ENCODE results near the gene STAT1. TPM values are rescaled to one million over a fixed set of nuclear protein-coding genes. Genes with fewer than 3 reads are reported as not detected.

Gene STAT1
- total RNA-seq, 2 experiments from 2014 or later, result 472 to 473 TPM

- CTCF ChIA-PET, result interaction anchor here (0.8 to 1.8 kb wide), 3 partner anchors 14 to 20 kb away, joined by 3 to 6 read pairs (median 3); no protein-coding TSS in a partner anchor
Observed at GRCh38 chr2:190982262-190983034, 31.5 kb downstream of the STAT1 start.

GRCh38 chr2:190981733-190982132, 32.2 kb downstream of the STAT1 start:
- H3K4me3 Mint-ChIP-seq, result no peak overlapping the region
- H3K27ac Mint-ChIP-seq, result peak overlapping the region; percentile 60
- DNase-seq (no peak), ATAC-seq (no peak)
- H3K36me3 Mint-ChIP-seq (ENCODE audit: low read depth), result peaks cover 95% of the 10 kb centered on the region
- ChIA-PET POLR2A (interaction anchor here (0.6 to 2.5 kb wide), 5 partner anchors 9 to 67 kb away, joined by 3 to 7 read pairs (median 6); partner anchors contain the start of gene STAT1), CTCF (interaction anchor here (0.8 to 0.9 kb wide), 2 partner anchors 14 to 19 kb away, joined by 3 read pairs; no protein-coding TSS in a partner anchor)
- no peaks in the 10 kb centered on the region for H3K9me3 Mint-ChIP-seq (ENCODE audit: insufficient read depth)
- peaks cover 76% of the 10 kb centered on the region for H3K4me1 Mint-ChIP-seq (ENCODE audit: low read depth)
- no peaks in the 10 kb centered on the region for H3K27me3 Mint-ChIP-seq (ENCODE audit: low read depth)

More at GRCh38 chr2:190982262-190983034, 31.5 kb downstream of the STAT1 start:
- no peaks in the 10 kb centered on the region for H3K27me3 Mint-ChIP-seq (ENCODE audit: low read depth)
- H3K4me1 Mint-ChIP-seq (ENCODE audit: low read depth), result peaks cover 79% of the 10 kb centered on the region
- ATAC-seq (no peak), DNase-seq (no peak)
- peaks cover 97% of the 10 kb centered on the region for H3K36me3 Mint-ChIP-seq (ENCODE audit: low read depth)
- POLR2A ChIA-PET, result interaction anchor here (0.6 to 2.5 kb wide), 8 partner anchors 10 to 168 kb away, joined by 3 to 7 read pairs (median 5); partner anchors contain the start of gene STAT1
- H3K27ac Mint-ChIP-seq, result peak overlapping the region; percentile 73
- H3K4me3 Mint-ChIP-seq, result no peak overlapping the region
- H3K9me3 Mint-ChIP-seq (ENCODE audit: insufficient read depth), result no peaks in the 10 kb centered on the region

- Mint-ChIP-seq H3K27ac (peak overlapping the region; percentile 69), H3K27me3 (ENCODE audit: low read depth) (no peaks in the 10 kb centered on the region), H3K4me1 (ENCODE audit: low read depth) (peaks cover 76% of the 10 kb centered on the region), H3K4me3 (no peak overlapping the region), H3K36me3 (ENCODE audit: low read depth) (peaks cover 95% of the 10 kb centered on the region), H3K9me3 (ENCODE audit: insufficient read depth) (no peaks in the 10 kb centered on the region)
- CTCF ChIA-PET, result interaction anchor here (0.8 kb wide), 1 partner anchor 18 kb away, joined by 3 read pairs; no protein-coding TSS in a partner anchor
- ATAC-seq (no peak), DNase-seq (no peak)
- POLR2A ChIA-PET, result interaction anchor here (1.9 to 2.1 kb wide), 2 partner anchors 29 to 39 kb away, joined by 6 read pairs; no protein-coding TSS in a partner anchor
Observed at GRCh38 chr2:190981333-190981732, 32.6 kb downstream of the STAT1 start.

GRCh38 chr2:190980630-190981209, 33.3 kb downstream of the STAT1 start:
- Mint-ChIP-seq H3K36me3 (ENCODE audit: low read depth) (peaks cover 94% of the 10 kb centered on the region), H3K27ac (peak overlapping the region; percentile 69), H3K4me3 (no peak overlapping the region), H3K4me1 (ENCODE audit: low read depth) (peaks cover 70% of the 10 kb centered on the region), H3K9me3 (ENCODE audit: insufficient read depth) (no peaks in the 10 kb centered on the region), H3K27me3 (ENCODE audit: low read depth) (no peaks in the 10 kb centered on the region)
- ATAC-seq (no peak), DNase-seq (no peak)
- POLR2A ChIA-PET, result interaction anchor here (1.0 to 2.1 kb wide), 3 partner anchors 27 to 40 kb away, joined by 3 to 6 read pairs (median 6); no protein-coding TSS in a partner anchor
- CTCF ChIA-PET, result no interaction called here

GRCh38 chr2:190979906-190980629, 33.9 kb downstream of the STAT1 start:
- no peak for ATAC-seq
- H3K27me3 Mint-ChIP-seq (ENCODE audit: low read depth), result no peaks in the 10 kb centered on the region
- no peaks in the 10 kb centered on the region for H3K9me3 Mint-ChIP-seq (ENCODE audit: insufficient read depth)
- H3K36me3 Mint-ChIP-seq (ENCODE audit: low read depth), result peaks cover 94% of the 10 kb centered on the region
- H3K27ac Mint-ChIP-seq, result peak overlapping the region; percentile 66
- H3K4me3 Mint-ChIP-seq, result no peak overlapping the region
- H3K4me1 Mint-ChIP-seq (ENCODE audit: low read depth), result peaks cover 68% of the 10 kb centered on the region
- no peak for DNase-seq
- CTCF ChIA-PET, result interaction anchor here (0.7 kb wide), 1 partner anchor 33 kb away, joined by 3 read pairs; no protein-coding TSS in a partner anchor
- POLR2A ChIA-PET, result interaction anchor here (0.9 to 1.9 kb wide), 3 partner anchors 9 to 41 kb away, joined by 3 to 6 read pairs (median 4); no protein-coding TSS in a partner anchor

- H3K4me3 Mint-ChIP-seq, result no peak overlapping the region
- POLR2A ChIA-PET, result interaction anchor here (1.1 kb wide), 2 partner anchors 11 to 26 kb away, joined by 3 read pairs; no protein-coding TSS in a partner anchor
- H3K27me3 Mint-ChIP-seq (ENCODE audit: low read depth), result no peaks in the 10 kb centered on the region
- H3K9me3 Mint-ChIP-seq (ENCODE audit: insufficient read depth), result no peaks in the 10 kb centered on the region
- DNase-seq, result no peak
- H3K4me1 Mint-ChIP-seq (ENCODE audit: low read depth), result peaks cover 68% of the 10 kb centered on the region
- no peak for ATAC-seq
- CTCF ChIA-PET, result interaction anchor here (2.0 to 2.3 kb wide), 2 partner anchors 11 to 19 kb away, joined by 7 to 9 read pairs; no protein-coding TSS in a partner anchor
- peaks cover 95% of the 10 kb centered on the region for H3K36me3 Mint-ChIP-seq (ENCODE audit: low read depth)
- peak overlapping the region; percentile 46 for H3K27ac Mint-ChIP-seq
Observed at GRCh38 chr2:190978389-190979053, 35.5 kb downstream of the STAT1 start.

- peak overlapping the region; percentile 31 for H3K27ac Mint-ChIP-seq
- no peak overlapping the region for H3K4me3 Mint-ChIP-seq
- POLR2A ChIA-PET, result interaction anchor here (1.1 kb wide), 1 partner anchor 12 kb away, joined by 3 read pairs; no protein-coding TSS in a partner anchor
Observed at GRCh38 chr2:190977505-190977904, 36.5 kb downstream of the STAT1 start.

GRCh38 chr2:190976521-190976920, 37.5 kb downstream of the STAT1 start:
- Mint-ChIP-seq H3K9me3 (ENCODE audit: insufficient read depth) (no peaks in the 10 kb centered on the region), H3K27ac (peak overlapping the region; percentile 64), H3K27me3 (ENCODE audit: low read depth) (no peaks in the 10 kb centered on the region), H3K4me3 (no peak overlapping the region), H3K36me3 (ENCODE audit: low read depth) (peaks cover 91% of the 10 kb centered on the region), H3K4me1 (ENCODE audit: low read depth) (peaks cover 56% of the 10 kb centered on the region)
- DNase-seq, result no peak
- no peak for ATAC-seq
- POLR2A ChIA-PET, result interaction anchor here (1.0 to 1.8 kb wide), 4 partner anchors 8 to 48 kb away, joined by 3 to 6 read pairs (median 4); no protein-coding TSS in a partner anchor
- CTCF ChIA-PET, result interaction anchor here (2.3 kb wide), 1 partner anchor 9 kb away, joined by 9 read pairs; no protein-coding TSS in a partner anchor

More at GRCh38 chr2:190977505-190977904, 36.5 kb downstream of the STAT1 start:
- CTCF ChIA-PET, result interaction anchor here (2.0 to 2.3 kb wide), 2 partner anchors 10 to 20 kb away, joined by 7 to 9 read pairs; no protein-coding TSS in a partner anchor
- ATAC-seq (no peak), DNase-seq (no peak)
- H3K27me3 Mint-ChIP-seq (ENCODE audit: low read depth), result no peaks in the 10 kb centered on the region
- peaks cover 62% of the 10 kb centered on the region for H3K4me1 Mint-ChIP-seq (ENCODE audit: low read depth)
- H3K36me3 Mint-ChIP-seq (ENCODE audit: low read depth), result peaks cover 92% of the 10 kb centered on the region
- H3K9me3 Mint-ChIP-seq (ENCODE audit: insufficient read depth), result no peaks in the 10 kb centered on the region

GRCh38 chr2:190974629-190975361, 39.2 kb downstream of the STAT1 start:
- peaks cover 91% of the 10 kb centered on the region for H3K36me3 Mint-ChIP-seq (ENCODE audit: low read depth)
- H3K4me3 Mint-ChIP-seq, result no peak overlapping the region
- peaks cover 52% of the 10 kb centered on the region for H3K4me1 Mint-ChIP-seq (ENCODE audit: low read depth)
- CTCF ChIA-PET, result no interaction called here
- H3K9me3 Mint-ChIP-seq (ENCODE audit: insufficient read depth), result no peaks in the 10 kb centered on the region
- H3K27ac Mint-ChIP-seq, result no peak overlapping the region
- ATAC-seq (peak; percentile 21), DNase-seq (no peak)
- POLR2A ChIA-PET, result interaction anchor here (0.6 to 1.8 kb wide), 5 partner anchors 9 to 38 kb away, joined by 3 to 6 read pairs (median 3); no protein-coding TSS in a partner anchor
- H3K27me3 Mint-ChIP-seq (ENCODE audit: low read depth), result no peaks in the 10 kb centered on the region
